Vagina (tissue), 2 donors: ENCODE measurements around the gene PARD6G.
"Not testable (repeated sequence)": the region's sequence is repeated elsewhere in the genome, so short reads cannot be mapped to it uniquely, and the experiment has no call there.

Experiments used
- POLR2A ChIP-seq, 2 donors: fragments of 450-650 bp; IDR thresholded peaks; one replicate each; pipeline ENCODE4 v1.6.1; 2017; ENCODE audit warnings: antibody characterized with exemption in 2 of 2, mild to moderate bottlenecking in 2 of 2, moderate library complexity in 2 of 2
- TF ChIP-seq, protein P1 (sequence below), 3 experiments: fragments of 450-650 bp in 2 of 3; fragments of 200-600 bp in 1 of 3; sonication (generic) in 1 of 3; IDR thresholded peaks; one replicate each; pipeline ENCODE4 v1.5.1; 2017 to 2019; ENCODE audit warnings: antibody characterized with exemption in 3 of 3, mild to moderate bottlenecking in 2 of 3, moderate library complexity in 2 of 3

- not testable (repeated sequence) for TF ChIP-seq POLR2A (IDR thresholded peaks at IDR 0.05)
- TF ChIP-seq, protein P1, sequence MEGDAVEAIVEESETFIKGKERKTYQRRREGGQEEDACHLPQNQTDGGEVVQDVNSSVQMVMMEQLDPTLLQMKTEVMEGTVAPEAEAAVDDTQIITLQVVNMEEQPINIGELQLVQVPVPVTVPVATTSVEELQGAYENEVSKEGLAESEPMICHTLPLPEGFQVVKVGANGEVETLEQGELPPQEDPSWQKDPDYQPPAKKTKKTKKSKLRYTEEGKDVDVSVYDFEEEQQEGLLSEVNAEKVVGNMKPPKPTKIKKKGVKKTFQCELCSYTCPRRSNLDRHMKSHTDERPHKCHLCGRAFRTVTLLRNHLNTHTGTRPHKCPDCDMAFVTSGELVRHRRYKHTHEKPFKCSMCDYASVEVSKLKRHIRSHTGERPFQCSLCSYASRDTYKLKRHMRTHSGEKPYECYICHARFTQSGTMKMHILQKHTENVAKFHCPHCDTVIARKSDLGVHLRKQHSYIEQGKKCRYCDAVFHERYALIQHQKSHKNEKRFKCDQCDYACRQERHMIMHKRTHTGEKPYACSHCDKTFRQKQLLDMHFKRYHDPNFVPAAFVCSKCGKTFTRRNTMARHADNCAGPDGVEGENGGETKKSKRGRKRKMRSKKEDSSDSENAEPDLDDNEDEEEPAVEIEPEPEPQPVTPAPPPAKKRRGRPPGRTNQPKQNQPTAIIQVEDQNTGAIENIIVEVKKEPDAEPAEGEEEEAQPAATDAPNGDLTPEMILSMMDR (IDR thresholded peaks at IDR 0.05): not testable (repeated sequence)
Observed at GRCh38 chr18:80262241-80263033, 15.1 kb upstream of the PARD6G start.
